ENCODE data around the gene AP3B1.

The AP3B1 gene

DNA sequence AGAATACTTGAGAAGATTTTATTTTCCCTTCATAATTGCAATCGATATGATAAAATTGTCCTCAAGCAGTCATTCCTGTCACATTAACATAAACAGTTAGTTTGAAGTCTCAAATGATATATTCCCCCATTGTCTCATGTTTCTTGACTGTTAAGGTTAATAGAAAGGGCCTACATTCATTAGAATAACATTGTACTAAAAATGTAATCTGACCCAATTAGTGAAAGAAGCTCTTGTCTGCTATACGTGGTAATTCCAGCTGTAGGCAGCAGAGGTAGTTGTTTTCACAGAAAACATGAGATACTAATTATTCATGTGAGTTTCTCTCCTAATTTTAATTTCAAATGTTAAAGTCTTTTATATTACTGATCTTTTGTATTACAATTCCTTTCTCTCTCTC is 25.9 kb upstream of the AP3B1 start:
- no peak overlapping the region for H3K4me3 ChIP-seq (replicated peaks; ENCODE audit: low read depth, low read length)
- peak; percentile 51 for TF ChIP-seq CTCF (IDR thresholded peaks at IDR 0.05; ENCODE audit: low read depth, low read length, missing control alignments)
- DNase-seq (ENCODE audit: extremely low read depth, low read depth), result no peak

- no peak overlapping the region for H3K4me3 ChIP-seq (replicated peaks; ENCODE audit: low read depth, low read length)
- no peak for TF ChIP-seq CTCF (IDR thresholded peaks at IDR 0.05; ENCODE audit: low read depth, low read length, missing control alignments)
- no peak for DNase-seq (ENCODE audit: extremely low read depth, low read depth)
Observed at GRCh38 chr5:78318337-78318736, 23.8 kb upstream of the AP3B1 start.

GRCh38 chr5:78317515-78317914 is 23.0 kb upstream of the AP3B1 start:
- no peak overlapping the region for H3K4me3 ChIP-seq (replicated peaks; ENCODE audit: low read depth, low read length)
- DNase-seq (ENCODE audit: extremely low read depth, low read depth), result no peak
- no peak for TF ChIP-seq CTCF (IDR thresholded peaks at IDR 0.05; ENCODE audit: low read depth, low read length, missing control alignments)

- DNase-seq (ENCODE audit: extremely low read depth, low read depth), result no peak
- TF ChIP-seq CTCF (IDR thresholded peaks at IDR 0.05; ENCODE audit: low read depth, low read length, missing control alignments), result no peak
Observed at GRCh38 chr5:78308703-78309102, 14.2 kb upstream of the AP3B1 start.

DNA sequence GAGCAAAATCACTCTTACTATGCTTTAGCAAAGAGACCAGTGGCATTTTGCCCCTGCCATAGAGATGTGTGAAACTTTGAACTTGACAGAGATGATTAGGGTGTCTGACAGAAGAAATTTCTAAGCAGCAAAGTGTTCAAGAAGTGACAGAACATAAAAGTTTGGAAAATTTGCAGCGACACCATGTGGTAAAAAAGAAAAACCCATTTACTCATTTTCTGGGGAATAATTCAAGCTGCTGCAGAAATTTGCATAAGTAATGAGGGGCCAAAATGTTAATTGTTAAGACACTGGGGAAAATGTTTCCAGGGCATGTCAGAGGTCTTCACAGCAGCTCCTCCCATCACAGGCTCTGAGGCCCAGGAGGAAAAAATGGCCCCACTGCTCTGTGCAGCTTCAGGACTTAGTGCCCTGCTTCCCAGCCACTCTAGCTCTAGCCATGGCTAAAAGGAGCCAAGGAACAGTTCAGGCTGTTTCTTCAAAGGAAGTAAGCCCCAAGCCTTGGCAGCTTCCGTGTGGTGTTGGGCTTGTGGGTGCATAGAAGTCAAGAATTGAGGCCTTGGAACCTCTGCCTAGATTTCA is 6.1 kb upstream of the AP3B1 start:
- no peak for TF ChIP-seq CTCF (IDR thresholded peaks at IDR 0.05; ENCODE audit: low read depth, low read length, missing control alignments)
- no peak overlapping the region for H3K4me3 ChIP-seq (replicated peaks; ENCODE audit: low read depth, low read length)
- DNase-seq (ENCODE audit: extremely low read depth, low read depth), result no peak

More at GRCh38 chr5:78308703-78309102, 14.2 kb upstream of the AP3B1 start:
- H3K4me3 ChIP-seq (replicated peaks; ENCODE audit: low read depth, low read length), result no peak overlapping the region

- TF ChIP-seq CTCF (IDR thresholded peaks at IDR 0.05; ENCODE audit: low read depth, low read length, missing control alignments), result no peak
- DNase-seq (ENCODE audit: extremely low read depth, low read depth), result no peak
Observed at GRCh38 chr5:78295035-78295961, 800 bp upstream of the AP3B1 start.

More at GRCh38 chr5:78295035-78295961, 800 bp upstream of the AP3B1 start:
- peak overlapping the region; percentile 88 for H3K4me3 ChIP-seq (replicated peaks; ENCODE audit: low read depth, low read length)

Data from HFF-Myc (cell line).